A549 (cell line): Measurements from ENCODE around the gene PDLIM5.

ENCODE experiments used
- POLR2A ChIP-seq: IDR thresholded peaks from 2 replicates; pipeline ENCODE4 v1.6.1; 2012; ENCODE audit warnings: mild to moderate bottlenecking, low read length
- TF ChIP-seq, protein P1 (sequence below): fragments of >200 bp; sonication (Bioruptor Twin); formaldehyde crosslinking; IDR thresholded peaks from 3 replicates; pipeline ENCODE4 v1.5.1; 2016

DNA sequence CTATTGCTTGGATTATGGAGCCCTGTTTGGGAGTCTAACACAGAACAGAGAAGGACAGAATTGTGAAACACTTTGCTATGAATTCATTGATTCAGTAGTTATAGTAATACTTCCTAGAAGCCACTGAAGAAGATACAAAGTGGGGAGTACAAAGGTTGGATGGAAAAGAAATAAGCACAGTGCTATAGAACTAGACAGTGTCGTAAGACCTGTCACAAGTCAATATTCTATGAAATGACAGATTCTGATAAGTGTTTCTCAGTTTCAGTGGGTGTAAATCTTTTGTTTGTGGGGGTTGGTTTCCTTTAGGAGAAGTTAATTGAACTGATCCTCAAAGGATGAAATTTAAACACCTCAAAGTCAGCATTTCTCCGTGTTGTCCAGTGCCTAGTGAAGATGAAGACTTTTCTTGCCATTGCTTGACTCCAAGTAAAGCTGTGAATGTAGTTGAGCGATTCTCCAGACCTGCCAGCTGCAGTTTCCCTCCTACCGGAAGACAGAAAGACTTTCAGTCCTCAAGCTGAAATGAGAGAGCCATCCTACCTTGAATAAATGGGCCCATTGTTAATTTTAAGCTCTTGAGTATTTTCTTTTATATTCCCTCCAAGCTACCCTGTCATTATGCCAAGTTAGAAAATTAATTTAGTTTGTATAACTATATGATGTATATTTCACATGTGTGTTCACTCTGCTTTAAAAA is 7.9 kb downstream of the PDLIM5 start:
- no peak for TF ChIP-seq POLR2A
- TF ChIP-seq, protein P1, sequence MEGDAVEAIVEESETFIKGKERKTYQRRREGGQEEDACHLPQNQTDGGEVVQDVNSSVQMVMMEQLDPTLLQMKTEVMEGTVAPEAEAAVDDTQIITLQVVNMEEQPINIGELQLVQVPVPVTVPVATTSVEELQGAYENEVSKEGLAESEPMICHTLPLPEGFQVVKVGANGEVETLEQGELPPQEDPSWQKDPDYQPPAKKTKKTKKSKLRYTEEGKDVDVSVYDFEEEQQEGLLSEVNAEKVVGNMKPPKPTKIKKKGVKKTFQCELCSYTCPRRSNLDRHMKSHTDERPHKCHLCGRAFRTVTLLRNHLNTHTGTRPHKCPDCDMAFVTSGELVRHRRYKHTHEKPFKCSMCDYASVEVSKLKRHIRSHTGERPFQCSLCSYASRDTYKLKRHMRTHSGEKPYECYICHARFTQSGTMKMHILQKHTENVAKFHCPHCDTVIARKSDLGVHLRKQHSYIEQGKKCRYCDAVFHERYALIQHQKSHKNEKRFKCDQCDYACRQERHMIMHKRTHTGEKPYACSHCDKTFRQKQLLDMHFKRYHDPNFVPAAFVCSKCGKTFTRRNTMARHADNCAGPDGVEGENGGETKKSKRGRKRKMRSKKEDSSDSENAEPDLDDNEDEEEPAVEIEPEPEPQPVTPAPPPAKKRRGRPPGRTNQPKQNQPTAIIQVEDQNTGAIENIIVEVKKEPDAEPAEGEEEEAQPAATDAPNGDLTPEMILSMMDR = no peak
